ENCODE measurements around the gene EID1. TPM values are rescaled to one million over a fixed set of nuclear protein-coding genes. Genes with fewer than 3 reads are reported as not detected.

EID1 gene
- polyA plus RNA-seq, 1 of the 3 experiments (the other 2 are of a cell fraction), result 228 TPM

- POLR2A ChIA-PET, result no interaction called here
- Histone ChIP-seq H2AFZ (ENCODE audit: low read depth) (peak overlapping the region; percentile 88), H3K9ac (peak overlapping the region; percentile 75), H3K4me1 (ENCODE audit: control insufficient read depth in 1 of 2, insufficient read depth in 2 of 2, low read depth in 1 of 2, low read length in 1 of 2) (peaks cover 0 to 33% of the 10 kb centered on the region in 2 experiments; a peak in 3 of 4 replicates), H4K20me1 (ENCODE audit: insufficient read depth) (no peaks in the 10 kb centered on the region), H3F3A (replicated peaks; ENCODE audit: insufficient read depth) (peaks cover 29% of the 10 kb centered on the region), H3K27ac (ENCODE audit: low read depth in 2 of 2, low read length in 1 of 2) (peak overlapping the region in 1 of 2 experiments; percentile 98; a peak in 2 of 4 replicates), H3K79me2 (ENCODE audit: insufficient read depth) (no peaks in the 10 kb centered on the region), H3K9me3 (no peaks in the 10 kb centered on the region), H3K4me3 (ENCODE audit: low read depth in 2 of 2, low read length in 1 of 2) (peak overlapping the region; percentile 23 to 53; a peak in 3 of 4 replicates), H3K36me3 (replicated peaks in 1 of 2; ENCODE audit: control insufficient read depth in 1 of 2, insufficient read depth in 2 of 2, low read length in 1 of 2) (no peaks in the 10 kb centered on the region), H3K27me3 (ENCODE audit: insufficient read depth) (no peaks in the 10 kb centered on the region), H3K4me2 (peak overlapping the region; percentile 85), H3K9me2 (no peaks in the 10 kb centered on the region)
- DNase-seq, result peak; percentile 8
- WGBS (ENCODE audit: low lambda C conversion rate), result 15% methylated on average over 9 of the region's 9 CpGs
- CTCF ChIA-PET, result no interaction called here
- TF ChIP-seq NFIC (IDR thresholded peaks at IDR 0.05; ENCODE audit: borderline replicate concordance) (peak; percentile 57; the same call in 1 of the 2 replicates), REST (IDR thresholded peaks at IDR 0.05; ENCODE audit: low read depth, low read length) (peak; percentile 51), POLR2AphosphoS5 (IDR thresholded peaks at IDR 0.05; ENCODE audit: low read depth, low read length) (peak; percentile 34; the same call in 1 of the 2 replicates), YY1 (IDR thresholded peaks at IDR 0.05; ENCODE audit: low read depth) (no peak), MEF2A (IDR thresholded peaks at IDR 0.05; ENCODE audit: borderline replicate concordance, low read depth) (no peak; the same call in 1 of the 2 replicates), IRF3 (IDR thresholded peaks at IDR 0.05; ENCODE audit: low read depth, low read length) (no peak), RXRA (IDR thresholded peaks at IDR 0.05; ENCODE audit: borderline replicate concordance, low read depth) (peak; percentile 53; the same call in 1 of the 2 replicates), GABPA (IDR thresholded peaks at IDR 0.05; ENCODE audit: low read depth) (peak; percentile 22; the same call in 1 of the 2 replicates), MAX (IDR thresholded peaks at IDR 0.05; ENCODE audit: low read depth) (peak; percentile 26; the same call in 1 of the 2 replicates), NRF1 (IDR thresholded peaks at IDR 0.05; ENCODE audit: low read depth, low read length) (no peak), ZBTB33 (IDR thresholded peaks at IDR 0.05; ENCODE audit: borderline replicate concordance, low read depth) (peak; percentile 58; the same call in 1 of the 2 replicates), RAD21 (IDR thresholded peaks at IDR 0.05; ENCODE audit: low read length) (no peak), CTCF (IDR thresholded peaks at IDR 0.05) (no peak), JUND (IDR thresholded peaks at IDR 0.05) (peak; percentile 99), USF2 (IDR thresholded peaks at IDR 0.05; ENCODE audit: borderline replicate concordance, low read depth, low read length) (no peak), SMC3 (IDR thresholded peaks at IDR 0.05; ENCODE audit: low read depth, low read length) (no peak), FOXJ3 (CRISPR knock-in tag; IDR thresholded peaks at IDR 0.05) (no peak), GATA2 (CRISPR knock-in tag; IDR thresholded peaks at IDR 0.05) (no peak), TCF12 (IDR thresholded peaks at IDR 0.05) (peak; percentile 83), EP300 (IDR thresholded peaks at IDR 0.05; ENCODE audit: borderline replicate concordance in 1 of 2, low read depth in 1 of 2, low read length in 1 of 2) (peak in 1 of 2 experiments; percentile 84; a peak in 1 of 4 replicates), ELF1 (IDR thresholded peaks at IDR 0.05) (peak; percentile 67), PBX3 (IDR thresholded peaks at IDR 0.05) (peak; percentile 95), TAF1 (IDR thresholded peaks at IDR 0.05; ENCODE audit: borderline replicate concordance, low read depth, low read length) (no peak)
Measured at GRCh38 chr15:48925714-48926223, 47.8 kb downstream of the EID1 start.
